HFFc6 (cell line): ENCODE measurements around the gene GUCA2A. TPM values are rescaled to one million over a fixed set of nuclear protein-coding genes. Genes with fewer than 3 reads are reported as not detected.

Source experiments
- DNase-seq: peaks from one replicate; pipeline ENCODE4 v3.0.0-alpha.2; 2018
- H3K27ac Mint-ChIP-seq: 2 replicates; pipeline ENCODE4 v1.8.0; 2020; ENCODE audit warnings: mild to moderate bottlenecking, mixed read lengths
- H3K27me3 Mint-ChIP-seq: 2 replicates; pipeline ENCODE4 v1.8.0; 2021; ENCODE audit warnings: mild to moderate bottlenecking, moderate library complexity, mixed read lengths; ENCODE audit not compliant: insufficient read depth
- H3K36me3 Mint-ChIP-seq: 2 replicates; pipeline ENCODE4 v1.8.0; 2021; ENCODE audit warnings: low read depth, mixed read lengths
- H3K4me1 Mint-ChIP-seq: 2 replicates; pipeline ENCODE4 v1.8.0; 2020; ENCODE audit warnings: low read depth, mixed read lengths
- H3K4me3 Mint-ChIP-seq: 2 replicates; pipeline ENCODE4 v1.8.0; 2020; ENCODE audit warnings: mild to moderate bottlenecking, moderate library complexity, mixed read lengths
- H3K9me3 Mint-ChIP-seq: 2 replicates; pipeline ENCODE4 v1.8.0; 2020; ENCODE audit warnings: mild to moderate bottlenecking, mixed read lengths
- CTCF ChIP-seq: fragments of 200-600 bp; sonication (generic); IDR thresholded peaks from 2 replicates; pipeline ENCODE4 v1.5.0; 2021; ENCODE audit warnings: antibody characterized with exemption, mild to moderate bottlenecking
- total RNA-seq, 6 experiments: library from RNA; stranded (reverse); fragmentation: NEBNext Ultra II Directional; extraction: Animal tissue kit (Norgen Biotek cat#: 25700); gene quantifications; 2 replicates in 1 of 6; 3 replicates in 5 of 6; pipeline ENCODE4 v1.2.3, GENCODE V29; 2021

The GUCA2A gene
- total RNA-seq, 6 experiments from 2014 or later = not detected

- no peak for DNase-seq
- Mint-ChIP-seq H3K36me3 (peaks cover 43% of the 10 kb centered on the region), H3K4me1 (peaks cover 49% of the 10 kb centered on the region), H3K27me3 (no peaks in the 10 kb centered on the region; the same call in none of the 2 replicates), H3K9me3 (no peaks in the 10 kb centered on the region; the same call in 1 of the 2 replicates), H3K27ac (no peak overlapping the region), H3K4me3 (no peak overlapping the region)
- TF ChIP-seq CTCF = no peak
Measured at GRCh38 chr1:42206164-42206563, 41.6 kb upstream of the GUCA2A start.

- Mint-ChIP-seq H3K9me3 (no peaks in the 10 kb centered on the region; the same call in 1 of the 2 replicates), H3K4me1 (peaks cover 12% of the 10 kb centered on the region), H3K4me3 (no peak overlapping the region), H3K36me3 (peaks cover 45% of the 10 kb centered on the region), H3K27ac (no peak overlapping the region), H3K27me3 (peaks cover 1% of the 10 kb centered on the region)
- TF ChIP-seq CTCF = no peak
- no peak for DNase-seq
Measured at GRCh38 chr1:42201986-42202385, 37.4 kb upstream of the GUCA2A start.

- H3K36me3 Mint-ChIP-seq = peaks cover 33% of the 10 kb centered on the region
- H3K4me1 Mint-ChIP-seq = no peaks in the 10 kb centered on the region
- no peaks in the 10 kb centered on the region for H3K9me3 Mint-ChIP-seq
- TF ChIP-seq CTCF = no peak
- peaks cover 1% of the 10 kb centered on the region for H3K27me3 Mint-ChIP-seq
- H3K27ac Mint-ChIP-seq = no peak overlapping the region
- no peak overlapping the region for H3K4me3 Mint-ChIP-seq
- DNase-seq = no peak
Measured at GRCh38 chr1:42198251-42198650, 33.7 kb upstream of the GUCA2A start.

GRCh38 chr1:42195841-42196240, 31.3 kb upstream of the GUCA2A start:
- Mint-ChIP-seq H3K27me3 (peaks cover 1% of the 10 kb centered on the region), H3K4me3 (no peak overlapping the region), H3K9me3 (no peaks in the 10 kb centered on the region), H3K36me3 (peaks cover 28% of the 10 kb centered on the region), H3K27ac (no peak overlapping the region), H3K4me1 (no peaks in the 10 kb centered on the region)
- DNase-seq = no peak
- no peak for TF ChIP-seq CTCF

GRCh38 chr1:42192106-42192505, 27.6 kb upstream of the GUCA2A start:
- Mint-ChIP-seq H3K27ac (no peak overlapping the region), H3K27me3 (no peaks in the 10 kb centered on the region; the same call in 1 of the 2 replicates), H3K36me3 (peaks cover 23% of the 10 kb centered on the region), H3K4me1 (peaks cover 1% of the 10 kb centered on the region; the same call in 1 of the 2 replicates), H3K4me3 (no peak overlapping the region), H3K9me3 (no peaks in the 10 kb centered on the region)
- DNase-seq = no peak
- no peak for TF ChIP-seq CTCF

- no peak for DNase-seq
- Mint-ChIP-seq H3K9me3 (no peaks in the 10 kb centered on the region), H3K36me3 (peaks cover 18% of the 10 kb centered on the region), H3K4me1 (peaks cover 9% of the 10 kb centered on the region), H3K27ac (no peak overlapping the region), H3K27me3 (no peaks in the 10 kb centered on the region; the same call in 1 of the 2 replicates), H3K4me3 (no peak overlapping the region)
- no peak for TF ChIP-seq CTCF
Measured at GRCh38 chr1:42191319-42191718, 26.8 kb upstream of the GUCA2A start.
